T-helper 22 cell (primary cell): ENCODE results near the gene NTRK2.

ENCODE experiments used
- DNase-seq: peaks from one replicate; pipeline ENCODE4 v3.0.0-alpha.2; 2020; ENCODE audit warnings: low read depth

The NTRK2 gene

DNA sequence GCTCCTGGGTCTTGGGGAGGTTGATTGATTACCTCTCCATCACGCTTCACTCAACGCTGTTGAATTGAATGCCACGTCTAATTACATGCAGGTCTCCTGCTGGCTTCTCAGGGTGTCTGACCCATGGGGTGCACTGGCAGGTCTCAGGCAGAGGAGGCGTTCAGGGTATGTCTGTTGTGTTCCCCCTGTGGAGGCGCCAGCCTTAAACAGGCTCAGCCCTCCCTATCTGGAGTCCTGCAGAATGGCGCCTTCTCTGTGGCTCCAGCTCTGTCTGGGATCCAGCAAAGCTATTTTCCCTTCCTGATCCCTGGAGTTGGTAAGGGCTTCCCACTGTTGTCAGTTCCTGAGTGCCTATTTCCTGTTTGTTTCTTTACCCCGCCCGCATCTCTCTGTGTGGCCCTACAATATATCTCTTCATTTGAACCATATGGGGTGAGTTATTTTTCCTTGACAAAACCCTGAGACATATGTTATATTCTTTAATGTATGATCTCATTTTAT is 150.0 kb downstream of the NTRK2 start:
- no peak for DNase-seq

DNA sequence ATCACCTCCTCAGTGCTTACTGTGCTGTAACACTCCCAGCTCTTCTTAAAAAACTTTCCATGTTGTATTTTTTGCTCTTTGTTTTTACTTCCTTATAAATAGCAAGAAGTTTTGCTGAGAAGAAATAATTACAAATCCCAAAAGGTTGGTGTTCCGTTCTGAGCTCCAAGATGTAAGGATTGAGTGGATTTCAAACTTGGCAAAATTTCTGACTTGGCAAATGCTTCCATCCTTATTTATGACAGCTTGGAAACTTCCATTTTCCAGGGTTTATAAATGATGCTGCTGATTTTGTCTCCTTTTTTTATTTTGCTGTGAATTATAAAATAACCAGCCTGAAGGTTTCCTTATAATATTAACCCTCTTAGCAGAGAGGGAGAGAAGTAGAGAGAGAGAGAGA is 151.9 kb downstream of the NTRK2 start:
- DNase-seq = no peak

DNA sequence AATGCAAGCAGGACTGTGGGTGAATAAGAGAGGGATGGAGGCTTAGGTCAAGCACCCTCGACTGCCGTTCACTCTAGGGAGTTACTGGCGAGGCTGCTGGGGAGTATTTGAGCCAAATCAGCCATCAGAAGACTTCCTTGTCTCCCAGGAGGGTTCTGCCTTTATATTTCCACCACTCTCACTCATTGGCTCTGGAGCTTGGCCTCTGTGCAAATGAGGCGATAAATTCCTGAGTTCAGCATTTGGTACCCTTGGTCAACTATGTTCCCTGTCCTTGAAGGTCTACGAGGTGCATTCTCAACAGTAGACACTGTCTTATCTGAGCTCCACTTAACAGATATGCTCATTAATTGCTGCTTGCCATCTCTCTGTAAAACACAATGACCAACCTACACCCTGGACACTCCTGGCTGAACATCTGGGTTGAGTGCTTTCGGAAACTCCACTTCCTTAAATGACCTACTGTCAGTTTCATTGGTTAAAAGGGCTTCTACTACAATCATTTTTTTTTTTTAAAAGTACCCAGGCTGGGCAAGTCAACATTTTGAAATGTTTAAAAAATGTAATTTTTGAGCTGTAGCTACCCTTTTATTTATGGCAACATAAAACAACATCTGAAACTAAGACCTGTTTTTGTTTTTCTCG is 153.2 kb downstream of the NTRK2 start:
- DNase-seq = no peak

DNA sequence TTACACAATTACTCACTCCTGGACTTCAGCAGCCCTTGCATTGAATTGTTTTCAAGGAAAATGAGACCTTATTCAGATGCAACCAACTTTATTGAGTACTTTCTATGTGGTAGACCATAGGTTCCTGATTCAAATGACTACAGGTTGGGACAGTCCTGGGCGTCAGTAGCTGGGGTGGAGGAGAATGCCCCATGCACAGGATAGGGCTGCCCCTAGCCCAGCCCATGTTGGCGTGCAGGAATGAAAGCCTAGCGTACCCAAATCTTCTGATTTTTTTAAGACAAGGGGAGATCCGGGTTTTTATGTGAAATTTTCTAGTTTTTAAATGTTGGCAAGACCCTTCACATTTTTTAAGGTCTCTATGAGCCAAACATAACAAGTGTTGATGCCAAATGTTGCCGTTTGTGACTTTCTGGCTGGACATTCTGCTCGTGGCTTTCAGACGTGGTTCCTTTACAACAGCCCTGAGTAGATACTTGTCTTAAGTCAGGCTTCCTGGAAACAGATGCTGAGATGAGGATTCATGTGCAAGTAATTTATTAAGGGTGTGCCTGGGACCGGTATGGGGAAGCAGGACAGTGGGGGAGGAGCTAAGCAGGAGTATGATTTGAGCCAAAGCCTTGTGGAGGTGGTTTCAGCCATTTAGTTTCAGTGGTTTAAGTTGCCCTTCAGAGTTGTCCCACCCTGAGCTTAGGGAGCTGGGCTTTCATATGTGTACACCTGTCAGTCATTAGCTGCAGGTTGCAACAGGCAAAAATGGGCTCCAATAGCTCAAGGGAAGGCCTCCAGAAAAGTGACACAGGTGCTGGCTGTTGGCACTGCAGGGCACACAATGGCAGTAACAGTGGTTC is 154.1 kb downstream of the NTRK2 start:
- no peak for DNase-seq

DNA sequence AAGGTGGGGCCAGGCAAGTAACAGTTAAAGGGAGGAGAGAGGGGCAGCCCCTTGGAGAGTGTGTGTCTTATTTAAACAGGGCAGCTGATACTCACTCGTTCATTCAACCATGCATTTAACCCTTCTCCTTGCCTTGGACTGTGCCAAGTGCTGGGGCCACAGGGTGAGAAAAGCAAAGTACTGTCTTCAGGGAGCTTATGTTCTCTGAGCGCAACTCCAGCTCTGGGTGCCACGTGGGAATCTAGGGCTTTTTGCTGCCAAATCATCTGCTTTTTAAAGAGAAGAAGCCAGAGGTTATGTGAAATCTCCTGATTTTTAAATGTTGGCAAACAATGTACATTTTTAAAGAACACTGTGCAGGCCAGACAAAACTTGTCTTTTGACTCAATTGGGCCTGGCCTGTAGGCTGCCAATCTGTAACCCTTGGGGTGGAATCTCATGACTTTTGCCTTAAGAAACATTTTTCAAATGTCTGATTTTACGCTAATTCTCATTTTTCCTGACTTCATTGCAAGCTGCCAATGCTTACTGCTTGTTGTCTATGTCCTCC is 157.8 kb downstream of the NTRK2 start:
- no peak for DNase-seq

DNA sequence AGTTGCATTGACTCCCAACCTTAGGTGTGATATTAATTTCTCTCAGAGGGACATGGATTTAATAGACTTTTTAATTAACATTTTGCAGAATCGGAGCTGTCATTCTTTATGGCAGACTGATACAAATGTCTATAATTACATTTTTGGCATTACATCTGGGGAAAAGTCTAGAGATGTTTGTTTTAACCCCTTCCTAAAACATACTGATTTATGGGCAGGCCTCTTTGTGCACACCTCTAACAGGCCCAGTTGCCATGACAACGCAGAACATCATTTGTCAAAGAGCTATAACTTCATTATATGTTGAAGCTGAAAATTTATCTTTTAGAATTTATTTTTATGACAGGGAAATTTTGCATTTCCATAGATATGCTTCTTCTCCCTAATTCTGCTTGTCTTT is 158.5 kb downstream of the NTRK2 start:
- no peak for DNase-seq

DNA sequence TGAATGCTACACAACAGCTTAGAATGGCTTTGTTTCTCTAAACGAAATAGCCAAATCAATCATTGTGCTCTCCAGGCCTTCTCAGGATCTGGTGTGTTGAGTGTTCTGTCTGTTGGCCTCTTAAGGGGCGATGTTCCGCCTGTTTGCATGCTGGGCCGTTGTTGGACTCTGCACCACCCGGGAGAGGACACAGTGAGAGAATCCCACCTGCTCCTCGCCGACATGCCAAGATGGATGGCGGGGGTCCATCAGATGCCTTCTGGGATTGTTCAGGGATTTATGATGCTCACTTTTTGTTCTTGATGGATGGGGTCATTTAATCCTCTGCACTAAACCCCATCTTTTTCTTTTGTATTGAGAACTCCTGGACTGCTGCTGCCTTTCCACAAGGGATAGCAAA is 159.9 kb downstream of the NTRK2 start:
- DNase-seq = no peak

DNA sequence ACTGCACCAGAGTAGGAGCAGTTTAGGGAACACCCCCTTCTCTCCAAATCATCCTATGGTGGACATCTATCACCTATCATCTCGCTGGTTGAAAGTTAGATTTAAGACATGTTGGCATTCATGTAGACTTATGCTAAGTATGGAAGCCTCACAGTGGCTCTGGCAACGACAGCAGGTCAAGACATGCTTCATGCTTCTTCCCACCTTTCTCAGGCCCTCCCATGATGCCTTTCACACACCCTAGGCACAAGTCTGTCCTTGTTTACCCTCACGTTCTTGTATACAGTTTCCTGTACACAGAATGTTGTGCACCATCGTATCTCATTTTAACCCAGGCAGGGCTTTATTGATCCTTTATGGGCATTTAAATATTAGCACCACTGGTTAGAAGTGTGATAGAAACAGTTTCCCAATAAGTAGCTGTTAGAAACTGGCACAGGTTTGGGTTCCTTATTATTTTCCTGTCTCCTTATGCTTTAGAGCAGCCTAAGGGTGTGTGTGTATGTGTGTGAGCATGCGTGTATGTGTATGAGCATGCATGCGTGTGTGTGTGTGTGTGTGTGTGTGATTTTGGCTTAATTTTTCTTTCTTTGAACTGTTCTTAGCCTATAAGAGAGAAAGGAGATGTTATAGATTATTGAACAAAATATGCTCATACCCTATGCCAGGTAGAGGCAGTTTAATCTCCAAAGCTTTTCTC is 160.6 kb downstream of the NTRK2 start:
- DNase-seq = no peak

DNA sequence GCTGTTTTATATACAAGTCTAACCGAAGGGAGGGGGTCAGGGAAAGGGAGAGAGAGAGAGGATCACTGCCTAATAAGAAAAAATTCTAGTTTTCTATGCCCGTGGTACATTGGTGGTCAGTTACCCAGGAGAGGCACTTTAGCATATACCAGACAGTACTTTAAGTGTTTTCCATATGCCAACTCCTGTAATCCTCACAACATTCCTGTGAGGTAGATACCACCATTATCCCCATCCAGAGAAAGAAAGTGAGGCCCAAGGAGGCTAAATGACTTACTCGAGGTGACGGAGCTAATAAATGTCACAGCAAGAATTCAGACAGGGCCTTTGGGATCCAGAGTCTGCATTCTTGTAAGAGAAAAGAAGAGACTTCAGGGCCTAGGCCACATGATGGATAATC is 161.8 kb downstream of the NTRK2 start:
- no peak for DNase-seq

DNA sequence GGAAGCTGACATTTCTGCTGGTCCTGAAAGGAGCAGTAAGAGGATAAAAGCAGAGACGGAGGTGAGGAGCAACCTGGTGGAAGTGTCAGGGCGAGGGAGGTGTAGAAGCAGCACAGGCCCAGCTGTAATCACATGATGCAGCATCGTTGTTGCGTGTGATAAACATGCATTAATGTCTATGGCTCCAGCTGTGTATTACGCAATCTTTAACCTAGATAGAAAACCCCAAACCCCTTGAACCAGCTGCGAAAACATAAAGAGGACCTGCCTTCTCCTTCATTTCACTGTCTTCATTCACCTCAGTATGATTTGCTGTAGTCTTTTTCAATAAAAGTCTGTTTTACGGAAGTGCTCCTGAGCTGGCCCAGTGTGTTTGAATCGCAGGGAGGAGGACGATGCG is 162.9 kb downstream of the NTRK2 start:
- no peak for DNase-seq

DNA sequence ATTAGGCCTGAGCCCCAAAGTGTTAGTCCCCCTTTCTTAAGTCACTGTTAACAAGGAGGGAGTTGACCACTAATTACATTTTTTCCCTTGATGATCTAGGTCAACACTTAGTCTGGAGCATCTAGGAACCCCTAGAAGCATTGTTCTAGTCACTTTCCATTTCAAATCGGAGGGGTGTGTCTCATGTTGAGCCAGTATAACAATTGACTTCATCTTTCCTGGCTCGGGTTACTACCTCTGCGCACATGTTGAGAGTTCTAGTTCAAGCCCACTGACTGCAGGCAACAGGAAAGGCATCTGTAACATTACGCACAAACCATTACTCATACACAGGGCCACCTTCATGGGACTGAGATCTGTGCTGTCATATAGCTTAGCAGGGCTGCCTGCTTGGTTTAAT is 164.9 kb downstream of the NTRK2 start:
- DNase-seq = no peak

DNA sequence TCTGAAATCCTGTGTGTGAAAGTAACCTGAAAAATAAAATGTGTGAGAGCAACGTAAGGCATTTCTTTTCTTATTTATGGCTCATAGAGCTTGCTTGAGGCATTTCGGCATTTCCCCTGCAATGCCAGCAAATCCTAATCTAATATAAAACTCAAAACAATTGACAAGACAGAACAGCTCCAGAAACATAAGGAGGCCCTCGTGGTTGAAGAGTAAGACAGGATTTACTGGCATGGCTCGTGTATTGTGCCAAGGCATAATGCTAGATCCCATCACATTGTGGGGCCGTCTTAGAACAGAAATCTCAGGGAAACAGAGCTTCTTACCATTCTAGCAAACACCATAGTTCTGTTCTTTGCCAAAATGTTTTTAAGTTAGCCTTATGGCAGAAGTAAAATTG is 166.2 kb downstream of the NTRK2 start:
- DNase-seq = no peak

DNA sequence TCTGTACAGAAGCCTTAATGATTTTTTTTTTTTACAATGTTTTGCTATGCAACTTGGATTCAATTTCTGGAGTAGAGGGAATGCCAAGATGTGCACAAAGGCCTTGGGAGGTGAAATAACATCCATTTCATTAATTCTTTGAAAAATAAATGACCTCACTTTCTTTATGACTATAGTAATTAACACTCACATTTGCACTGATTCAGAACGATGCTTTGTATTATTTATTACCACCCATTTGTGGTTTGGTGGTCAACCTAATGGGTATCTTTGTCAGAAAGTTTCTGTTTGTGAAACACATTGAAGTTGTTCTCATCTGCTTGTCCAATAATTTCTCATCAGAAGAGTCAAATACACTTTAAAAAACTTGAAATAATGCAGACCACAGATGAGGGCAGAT is 169.3 kb downstream of the NTRK2 start:
- no peak for DNase-seq

DNA sequence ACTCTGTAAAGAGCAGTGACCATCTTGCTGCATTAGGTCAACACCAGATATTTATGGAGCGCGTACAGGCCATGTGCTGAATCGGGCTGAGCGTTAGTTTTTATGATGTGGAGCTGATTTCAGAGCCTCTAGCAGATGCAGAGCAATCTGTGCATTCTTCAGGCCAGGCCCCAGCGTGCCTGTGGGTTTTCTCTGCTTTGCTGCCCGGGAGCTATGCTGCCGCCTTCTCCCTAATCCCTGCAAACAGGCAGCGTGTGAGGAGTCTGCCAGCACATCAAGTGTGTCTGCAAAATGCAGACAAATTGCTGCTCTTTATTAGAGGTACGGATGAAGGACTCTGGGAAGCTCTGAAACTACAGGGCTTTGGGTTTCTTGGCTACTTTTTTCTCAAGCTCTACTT is 170.0 kb downstream of the NTRK2 start:
- no peak for DNase-seq

DNA sequence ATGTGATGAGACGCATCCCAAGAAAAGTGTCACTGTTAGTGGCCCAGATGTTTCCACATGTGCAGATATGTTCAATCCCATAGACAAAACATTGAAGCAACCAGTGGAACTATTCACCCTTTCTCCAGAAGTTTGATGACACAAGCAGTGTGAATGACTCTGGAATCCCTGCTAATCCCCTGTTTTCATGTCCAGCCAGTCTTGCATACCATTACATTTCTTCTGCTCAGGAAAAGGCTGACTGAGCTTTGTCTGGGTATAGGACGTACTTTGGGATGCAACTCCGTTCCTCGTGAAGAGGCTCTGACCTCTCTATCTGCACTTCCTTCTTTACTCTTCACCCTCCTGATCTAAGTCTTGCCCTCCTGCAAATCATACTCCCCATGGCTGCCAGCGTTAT is 172.4 kb downstream of the NTRK2 start:
- no peak for DNase-seq

DNA sequence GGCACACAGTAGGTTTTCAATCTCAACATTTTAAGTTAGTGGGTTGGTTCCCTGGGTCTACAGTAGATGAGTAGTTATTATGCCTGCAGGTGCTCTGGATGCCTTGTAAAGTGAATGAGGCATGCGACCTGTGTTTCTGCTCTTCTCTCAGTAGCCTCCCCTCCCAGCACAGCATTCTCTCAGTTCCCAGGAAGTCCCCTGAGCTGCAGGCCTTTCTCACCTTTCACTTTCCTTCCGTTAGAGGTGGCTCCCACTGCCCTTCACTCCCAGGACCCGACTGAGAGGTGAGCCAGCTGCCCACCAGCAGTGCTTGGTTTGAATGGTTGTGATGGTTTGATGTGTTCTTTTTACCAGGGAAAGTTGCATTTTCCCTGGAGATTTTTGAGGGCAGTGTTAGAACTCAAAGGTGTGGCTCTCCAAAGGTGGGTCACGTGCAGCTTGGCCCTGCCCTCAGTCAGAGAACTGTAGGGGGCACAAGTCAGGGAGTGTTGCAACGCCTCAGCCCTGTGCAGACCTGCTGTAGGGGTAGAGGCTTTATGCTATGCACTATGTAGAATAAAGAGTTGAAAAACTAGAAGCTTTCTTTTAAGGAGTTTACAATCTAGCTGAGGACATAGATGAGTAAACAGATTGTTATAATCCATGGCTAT is 173.8 kb downstream of the NTRK2 start:
- DNase-seq = no peak

DNA sequence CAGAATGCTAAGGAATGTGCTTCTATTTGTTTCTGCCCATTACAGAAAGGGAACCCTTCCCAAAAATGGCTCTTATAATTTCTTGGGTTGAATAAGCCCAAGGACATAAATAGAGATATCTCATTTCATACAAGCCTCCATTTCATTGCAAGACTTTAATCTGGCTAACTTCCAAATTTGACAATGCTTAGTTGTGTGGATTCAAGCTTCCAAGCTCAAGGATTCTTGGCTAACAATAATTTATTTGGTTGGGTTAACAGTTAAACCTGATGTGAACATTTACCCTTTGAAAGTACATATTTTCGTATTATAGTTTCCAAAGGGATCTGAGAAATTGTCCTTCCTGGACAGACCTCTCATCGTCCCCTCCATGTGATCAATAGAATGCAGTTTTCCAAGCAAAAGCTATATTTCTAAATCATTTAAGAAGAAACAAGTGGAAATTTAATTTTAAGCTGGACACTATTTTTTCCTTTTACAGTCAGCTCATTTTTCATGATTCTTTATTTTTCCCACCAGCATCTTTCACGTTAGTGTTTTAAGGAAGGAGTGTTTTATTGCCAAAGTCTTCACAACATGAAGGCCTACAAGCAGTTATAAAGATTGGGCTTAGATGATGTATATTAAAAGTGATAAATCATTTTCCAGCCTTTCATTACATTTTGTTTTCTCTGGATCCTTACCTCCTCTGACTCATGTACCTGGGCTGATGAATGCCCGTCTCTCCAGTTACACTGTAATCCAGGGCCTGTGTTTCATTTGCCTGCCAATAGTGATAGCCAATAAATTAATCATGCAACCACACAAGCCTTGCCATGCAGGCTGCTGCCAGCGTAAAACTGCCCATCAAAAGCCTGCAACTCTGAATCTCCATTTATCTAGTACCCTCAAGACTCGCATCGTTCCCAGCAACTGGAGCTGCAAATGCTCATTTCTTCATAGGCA is 176.7 kb downstream of the NTRK2 start:
- DNase-seq = no peak

DNA sequence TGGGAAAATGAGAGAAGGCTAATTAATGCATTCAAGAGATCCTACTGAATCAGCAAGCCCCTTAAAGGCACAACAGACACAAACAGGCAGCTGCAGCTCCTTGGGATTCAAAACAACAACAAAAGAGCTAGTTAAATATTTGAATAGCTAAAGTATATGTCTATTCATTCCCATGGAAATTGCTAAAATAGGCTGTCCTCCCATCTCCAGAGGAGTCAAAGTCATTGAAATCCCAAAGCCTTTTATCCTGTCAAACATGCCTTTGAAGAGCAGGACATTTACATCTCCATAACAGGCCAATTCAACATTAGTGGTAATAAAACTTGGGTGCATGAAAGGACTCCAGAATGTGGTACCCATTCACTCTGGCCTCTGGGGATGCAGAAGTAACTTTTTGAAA is 177.4 kb downstream of the NTRK2 start:
- DNase-seq = no peak

DNA sequence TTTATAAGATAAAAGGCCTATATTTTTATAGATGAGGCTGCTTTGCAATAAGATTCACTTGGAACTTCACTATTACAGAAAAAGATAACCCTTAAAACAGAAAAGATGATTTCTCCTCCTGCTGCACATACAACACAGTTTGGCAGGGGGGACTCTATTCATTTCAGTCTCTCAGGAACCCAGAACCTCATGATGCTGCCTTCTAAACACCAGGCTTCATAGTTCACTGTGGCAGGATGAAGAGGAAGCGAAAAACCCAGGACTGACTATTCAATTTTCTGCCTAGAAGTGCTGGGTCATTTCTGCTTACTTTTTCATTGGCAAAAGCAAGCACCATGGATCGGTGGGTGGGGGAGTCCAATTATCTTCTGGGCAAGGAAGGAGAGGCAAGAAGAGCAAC is 179.5 kb downstream of the NTRK2 start:
- DNase-seq = no peak

DNA sequence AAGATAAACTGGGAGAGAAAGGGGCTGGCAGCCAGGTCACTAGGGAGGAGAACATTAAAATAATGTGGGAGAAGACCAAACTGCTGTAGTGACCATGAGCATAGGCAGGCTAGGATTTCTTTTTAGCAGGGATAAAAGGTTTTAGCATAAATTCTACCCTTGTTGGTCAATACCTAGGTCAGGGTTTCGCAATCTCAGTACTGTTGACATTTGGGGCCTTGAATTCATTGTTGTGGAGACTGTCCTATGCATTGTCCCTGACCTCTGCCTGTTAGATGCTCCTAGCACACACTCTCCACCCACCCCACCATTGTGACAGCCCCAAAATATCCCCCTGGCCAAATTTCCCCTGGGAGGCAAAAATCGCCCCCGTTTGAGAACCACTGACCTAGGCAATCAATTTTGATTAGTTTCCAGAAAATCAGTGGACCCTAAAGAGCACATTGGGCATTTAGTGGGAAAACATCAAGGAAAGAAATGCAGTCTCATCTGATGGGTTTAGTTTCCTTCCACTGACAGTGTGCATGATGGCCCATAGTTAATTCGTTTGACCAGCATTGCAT is 181.4 kb downstream of the NTRK2 start:
- no peak for DNase-seq
